Astrocyte (in vitro differentiated cells and primary cell): Measurements from ENCODE around the gene CCL19. TPM values are rescaled to one million over a fixed set of nuclear protein-coding genes. Genes with fewer than 3 reads are reported as not detected.

ENCODE experiments used
- DNase-seq: peaks from one replicate; pipeline ENCODE4 v3.0.0-alpha.2; 2010; ENCODE audit warnings: low read depth
- FAIRE-seq: peaks from 2 replicates; lab custom pipeline; 2011; peaks lifted over from hg19 to GRCh38; lab: Jason Lieb, UNC
- H2AFZ ChIP-seq: 2 replicates; pipeline ENCODE4 v1.6.0; 2012; ENCODE audit warnings: low read depth, low read length, inconsistent platforms
- H3K27ac ChIP-seq: 2 replicates; pipeline ENCODE4 v1.5.1; 2011; ENCODE audit warnings: low read depth, low read length, inconsistent platforms
- H3K27me3 ChIP-seq: 2 replicates; pipeline ENCODE4 v1.6.0; 2011; ENCODE audit warnings: low read length, inconsistent platforms; ENCODE audit not compliant: insufficient read depth
- H3K36me3 ChIP-seq: 2 replicates; pipeline ENCODE4 v1.5.1; 2011; ENCODE audit warnings: low read length, inconsistent platforms; ENCODE audit not compliant: insufficient read depth
- H3K4me1 ChIP-seq: 2 replicates; pipeline ENCODE4 v1.5.1; 2011; ENCODE audit warnings: low read length, inconsistent platforms; ENCODE audit not compliant: insufficient read depth
- H3K4me2 ChIP-seq: 2 replicates; pipeline ENCODE4 v1.6.0; 2012; ENCODE audit warnings: low read length, inconsistent platforms
- H3K4me3 ChIP-seq: 2 replicates; pipeline ENCODE4 v1.5.1; 2011; ENCODE audit warnings: low read depth, mild to moderate bottlenecking, low read length, inconsistent platforms; ENCODE audit not compliant: insufficient read depth
- H3K79me2 ChIP-seq: 2 replicates; pipeline ENCODE4 v1.6.0; 2012; ENCODE audit warnings: mild to moderate bottlenecking, low read length, inconsistent platforms; ENCODE audit not compliant: insufficient read depth
- H3K9ac ChIP-seq: 2 replicates; pipeline ENCODE4 v1.6.0; 2012; ENCODE audit warnings: mild to moderate bottlenecking, low read length, inconsistent platforms
- H3K9me3 ChIP-seq: 2 replicates; pipeline ENCODE4 v1.5.1; 2012; ENCODE audit warnings: low read depth, mild to moderate bottlenecking, low read length, inconsistent platforms; ENCODE audit not compliant: insufficient read depth
- H4K20me1 ChIP-seq: 2 replicates; pipeline ENCODE4 v1.6.0; 2012; ENCODE audit warnings: low read length, inconsistent platforms; ENCODE audit not compliant: insufficient read depth
- H3K27ac Mint-ChIP-seq: one replicate; pipeline ENCODE4 v1.8.0; 2021; ENCODE audit warnings: mild to moderate bottlenecking, mixed read lengths; ENCODE audit not compliant: unreplicated experiment
- H3K27me3 Mint-ChIP-seq: one replicate; pipeline ENCODE4 v1.8.0; 2021; ENCODE audit warnings: low read depth, mixed read lengths; ENCODE audit not compliant: unreplicated experiment
- H3K36me3 Mint-ChIP-seq: one replicate; pipeline ENCODE4 v1.8.0; 2021; ENCODE audit warnings: low read depth, mixed read lengths; ENCODE audit not compliant: unreplicated experiment
- H3K4me1 Mint-ChIP-seq: one replicate; pipeline ENCODE4 v1.8.0; 2021; ENCODE audit warnings: low read depth, mixed read lengths; ENCODE audit not compliant: unreplicated experiment
- H3K4me3 Mint-ChIP-seq: one replicate; pipeline ENCODE4 v1.8.0; 2021; ENCODE audit warnings: mild to moderate bottlenecking, moderate library complexity, mixed read lengths; ENCODE audit not compliant: unreplicated experiment
- H3K9me3 Mint-ChIP-seq: one replicate; pipeline ENCODE4 v1.8.0; 2021; ENCODE audit warnings: mild to moderate bottlenecking, mixed read lengths; ENCODE audit not compliant: unreplicated experiment
- EZH2 ChIP-seq: IDR thresholded peaks from 2 replicates; pipeline ENCODE4 v1.6.1; 2012; ENCODE audit warnings: mild to moderate bottlenecking, low read length, inconsistent platforms; ENCODE audit not compliant: insufficient read depth
- total RNA-seq: library from RNA; stranded (reverse); gene quantifications from 2 replicates; pipeline ENCODE4 v1.2.1, GENCODE V29; 2021
- TF ChIP-seq, protein P1 (sequence below): IDR thresholded peaks from 2 replicates; pipeline ENCODE4 v1.5.1; 2011; ENCODE audit warnings: low read depth, mild to moderate bottlenecking, inconsistent platforms, low read length, moderate library complexity; ENCODE audit not compliant: insufficient read depth

Gene CCL19
- total RNA-seq, 1 donor from 2014 or later, result not detected

DNA sequence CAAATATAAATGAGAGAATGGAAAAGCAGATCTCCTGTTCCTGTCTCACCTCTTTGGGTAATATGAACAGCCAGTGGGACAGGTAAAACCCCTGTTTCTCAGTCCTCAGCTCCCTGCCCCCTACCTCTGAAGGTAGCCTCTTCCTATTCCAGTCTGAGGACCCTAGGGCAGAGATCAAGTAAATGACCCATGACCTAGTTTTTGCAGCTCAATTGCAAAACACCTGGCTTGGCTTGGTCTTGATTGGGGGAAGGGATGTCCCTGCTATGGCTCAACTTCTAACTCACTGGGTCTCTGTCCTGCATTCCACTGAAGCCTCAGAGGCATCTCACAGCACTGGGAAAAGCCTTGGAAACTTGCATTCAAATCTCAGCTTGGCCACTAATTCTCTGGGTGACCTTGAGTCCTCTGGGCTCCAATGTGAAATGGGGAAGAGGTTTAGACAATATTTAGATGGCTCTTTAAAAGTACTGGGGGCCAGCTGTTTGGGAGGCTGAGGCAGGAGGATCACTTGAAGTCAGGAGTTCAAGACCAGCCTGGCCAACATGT is 46.2 kb downstream of the CCL19 start:
- FAIRE-seq (no peak), DNase-seq (no peak)
- Mint-ChIP-seq H3K27me3 (no peaks in the 10 kb centered on the region), H3K36me3 (peaks cover 4% of the 10 kb centered on the region), H3K4me3 (no peak overlapping the region), H3K4me1 (peaks cover 11% of the 10 kb centered on the region), H3K27ac (no peak overlapping the region), H3K9me3 (no peaks in the 10 kb centered on the region)
- Histone ChIP-seq H3K27ac (no peak overlapping the region), H3K4me2 (no peak overlapping the region), H3K79me2 (peaks cover 8% of the 10 kb centered on the region), H2AFZ (no peak overlapping the region), H3K9me3 (no peaks in the 10 kb centered on the region), H3K4me3 (no peak overlapping the region), H3K4me1 (peaks cover 16% of the 10 kb centered on the region), H4K20me1 (peaks cover 4% of the 10 kb centered on the region), H3K9ac (no peak overlapping the region), H3K27me3 (no peaks in the 10 kb centered on the region), H3K36me3 (no peaks in the 10 kb centered on the region)
- no peak for TF ChIP-seq EZH2
- TF ChIP-seq, protein P1, sequence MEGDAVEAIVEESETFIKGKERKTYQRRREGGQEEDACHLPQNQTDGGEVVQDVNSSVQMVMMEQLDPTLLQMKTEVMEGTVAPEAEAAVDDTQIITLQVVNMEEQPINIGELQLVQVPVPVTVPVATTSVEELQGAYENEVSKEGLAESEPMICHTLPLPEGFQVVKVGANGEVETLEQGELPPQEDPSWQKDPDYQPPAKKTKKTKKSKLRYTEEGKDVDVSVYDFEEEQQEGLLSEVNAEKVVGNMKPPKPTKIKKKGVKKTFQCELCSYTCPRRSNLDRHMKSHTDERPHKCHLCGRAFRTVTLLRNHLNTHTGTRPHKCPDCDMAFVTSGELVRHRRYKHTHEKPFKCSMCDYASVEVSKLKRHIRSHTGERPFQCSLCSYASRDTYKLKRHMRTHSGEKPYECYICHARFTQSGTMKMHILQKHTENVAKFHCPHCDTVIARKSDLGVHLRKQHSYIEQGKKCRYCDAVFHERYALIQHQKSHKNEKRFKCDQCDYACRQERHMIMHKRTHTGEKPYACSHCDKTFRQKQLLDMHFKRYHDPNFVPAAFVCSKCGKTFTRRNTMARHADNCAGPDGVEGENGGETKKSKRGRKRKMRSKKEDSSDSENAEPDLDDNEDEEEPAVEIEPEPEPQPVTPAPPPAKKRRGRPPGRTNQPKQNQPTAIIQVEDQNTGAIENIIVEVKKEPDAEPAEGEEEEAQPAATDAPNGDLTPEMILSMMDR, result no peak

DNA sequence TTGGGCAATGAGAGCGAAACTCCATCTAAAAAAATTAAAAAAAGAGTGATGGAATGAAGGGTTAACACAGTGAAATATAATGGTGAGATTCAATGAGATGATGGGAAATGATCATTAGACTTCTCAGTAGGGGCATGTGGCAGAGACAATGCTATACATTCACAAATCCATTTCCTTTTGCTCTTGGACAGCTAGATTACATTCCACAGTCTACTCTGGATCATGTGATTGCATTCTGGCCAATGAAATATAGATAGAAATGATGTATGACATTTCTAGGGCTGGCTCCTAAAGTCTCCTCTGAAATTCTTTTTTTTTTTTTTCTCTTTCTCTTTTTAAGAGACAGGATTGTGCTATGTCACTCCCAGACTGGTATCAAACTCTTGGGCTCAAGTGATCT is 48.4 kb downstream of the CCL19 start:
- Mint-ChIP-seq H3K4me1 (peaks cover 5% of the 10 kb centered on the region), H3K9me3 (no peaks in the 10 kb centered on the region), H3K36me3 (no peaks in the 10 kb centered on the region), H3K27me3 (no peaks in the 10 kb centered on the region), H3K27ac (no peak overlapping the region), H3K4me3 (no peak overlapping the region)
- Histone ChIP-seq H3K4me2 (no peak overlapping the region), H4K20me1 (peaks cover 4% of the 10 kb centered on the region), H2AFZ (no peak overlapping the region), H3K27ac (no peak overlapping the region), H3K4me1 (peaks cover 22% of the 10 kb centered on the region), H3K79me2 (peaks cover 7% of the 10 kb centered on the region), H3K9ac (no peak overlapping the region), H3K9me3 (no peaks in the 10 kb centered on the region), H3K4me3 (no peak overlapping the region), H3K36me3 (no peaks in the 10 kb centered on the region), H3K27me3 (no peaks in the 10 kb centered on the region)
- no peak for TF ChIP-seq EZH2
- TF ChIP-seq, protein P1, result no peak
- DNase-seq (no peak), FAIRE-seq (no peak)

Other genes with a start within 250 kb of the CCL19 start
- gene FAM219A, start 232.7 kb downstream of the CCL19 start, total RNA-seq, result 59.9 and 63.5 TPM in 2 replicates
- gene DNAI1, start 232.5 kb downstream of the CCL19 start, total RNA-seq, result 0.58 and 1.8 TPM in 2 replicates
- 0.55 and 1.1 TPM in 2 replicates for gene ENHO, start 168.3 kb downstream of the CCL19 start, total RNA-seq
- gene CNTFR, start 101.6 kb downstream of the CCL19 start, total RNA-seq, result 6.6 and 7.4 TPM in 2 replicates
- gene RPP25L, start 79.2 kb downstream of the CCL19 start, total RNA-seq, result 13.9 TPM in 2 replicates
- gene DCTN3, start 70.8 kb downstream of the CCL19 start, total RNA-seq, result 93.0 and 94.8 TPM in 2 replicates
- gene ARID3C, start 62.2 kb downstream of the CCL19 start, total RNA-seq, result 0.16 and 0.19 TPM in 2 replicates
- 73.2 and 81.3 TPM in 2 replicates for gene SIGMAR1, start 53.5 kb downstream of the CCL19 start, total RNA-seq
- 30.7 and 33.1 TPM in 2 replicates for gene GALT, start 44.6 kb downstream of the CCL19 start, total RNA-seq
- gene IL11RA, start 39.1 kb downstream of the CCL19 start, total RNA-seq, result 22.2 and 28.0 TPM in 2 replicates
- gene CCL27, start 28.6 kb downstream of the CCL19 start, total RNA-seq, result 0.52 TPM in 1 of 2 replicates, not detected in the other
- not detected in 2 replicates for gene CCL21, start 18.9 kb upstream of the CCL19 start, total RNA-seq